NCI-H345 (cell line): ENCODE data around the gene BCORL1.

Experiments
- DNase-seq: peaks from one replicate; lab custom pipeline; 2025; lab: John Stamatoyannopoulos, UW

The BCORL1 gene

DNA sequence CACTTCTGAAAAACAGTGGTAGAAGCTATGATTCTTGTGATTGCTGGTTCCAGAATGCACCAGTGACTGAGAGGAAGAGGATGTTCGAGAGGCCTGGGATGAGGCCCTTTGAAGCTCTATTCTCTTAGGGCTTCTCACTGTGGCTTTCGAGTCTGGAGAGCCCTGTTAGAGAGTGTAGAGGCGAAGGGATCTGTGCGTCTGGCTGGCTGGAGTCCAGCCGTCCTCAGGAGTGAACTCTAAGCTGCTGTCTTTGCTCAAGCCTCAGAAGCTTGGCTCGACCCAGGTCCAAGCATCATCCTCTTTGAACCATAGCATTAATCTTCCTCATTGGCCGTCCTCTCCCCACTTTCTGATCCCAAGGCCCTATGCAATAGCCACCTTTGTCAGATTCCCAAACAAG lies 76.2 kb downstream of the BCORL1 start:
- DNase-seq = no peak

DNA sequence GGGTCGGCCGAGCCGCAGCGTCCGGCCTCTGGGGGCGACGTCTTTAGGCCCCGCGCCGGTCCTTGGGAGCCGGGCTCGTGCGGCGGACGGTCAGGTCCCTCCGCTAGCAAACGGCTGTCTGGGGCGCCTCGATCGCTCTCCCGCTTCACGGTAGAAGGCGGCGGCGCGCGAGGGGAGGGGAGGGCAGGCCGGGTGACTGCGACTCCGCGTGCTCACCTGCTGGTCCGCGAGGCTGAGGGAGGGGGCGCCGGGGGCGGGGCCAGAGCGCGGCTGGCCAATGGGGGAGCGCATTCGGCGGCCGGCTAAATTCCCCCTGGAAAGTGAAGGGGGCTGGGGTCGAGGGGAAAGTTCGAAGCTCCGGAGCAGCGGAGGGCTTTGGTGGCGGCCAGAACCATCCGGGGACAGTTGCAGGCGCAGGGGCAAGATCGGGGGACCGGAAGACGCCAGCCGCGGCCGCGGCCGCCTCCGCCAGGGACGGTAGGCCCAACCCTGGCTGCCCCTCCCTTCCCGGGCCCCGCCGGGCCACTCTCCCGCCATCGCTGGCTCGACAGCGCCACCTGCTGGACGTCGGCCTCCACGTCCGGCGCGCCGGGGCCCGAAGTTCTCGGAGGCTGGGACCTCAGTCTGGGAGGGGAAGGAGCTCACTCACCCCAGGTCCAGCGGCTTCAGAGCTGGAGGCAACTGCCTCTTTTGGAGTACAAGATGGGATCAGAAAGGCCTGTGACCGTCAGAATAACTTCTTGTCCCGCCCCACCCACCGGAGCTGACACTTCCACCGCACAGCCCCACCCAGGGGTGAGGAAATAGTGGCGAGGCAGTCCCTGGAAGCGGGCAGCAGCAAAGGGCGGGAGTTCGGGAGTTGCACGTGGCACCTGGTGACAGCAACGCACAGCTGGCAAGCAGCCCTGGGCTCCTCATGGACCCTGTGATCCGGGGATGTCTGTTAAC lies 78.0 kb downstream of the BCORL1 start:
- peak; percentile 68 for DNase-seq

DNA sequence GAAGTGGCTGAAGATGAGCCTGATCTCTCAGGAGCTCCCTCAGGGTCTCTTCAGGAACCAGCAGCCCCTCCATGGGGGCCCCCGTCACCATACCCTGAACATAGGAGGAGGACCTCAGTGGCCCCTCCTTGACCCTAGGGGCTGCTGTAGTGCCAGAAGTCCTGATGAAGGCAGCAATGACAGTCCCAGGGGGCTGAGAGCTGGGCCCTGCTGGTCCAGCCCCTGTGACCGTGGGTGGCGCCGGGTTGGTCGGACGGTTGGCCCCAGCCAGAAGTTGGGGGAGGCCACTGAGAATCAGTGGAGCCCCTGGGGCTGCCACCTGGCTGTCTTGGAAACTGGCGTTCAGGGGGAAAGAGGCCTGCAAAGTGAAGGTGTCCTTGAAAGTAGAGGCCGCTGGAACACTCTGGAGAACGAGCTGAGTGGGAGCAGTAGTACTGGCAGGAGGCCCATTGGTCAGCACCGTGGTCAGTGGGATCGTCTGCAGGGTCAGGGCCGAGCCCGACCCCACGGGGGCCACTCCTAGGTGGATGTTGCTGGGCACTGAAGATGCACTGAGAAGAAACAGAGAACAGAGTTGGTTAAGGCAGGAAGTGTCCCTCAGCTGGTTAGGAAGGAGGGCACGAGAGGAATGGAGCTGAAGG lies 84.7 kb downstream of the BCORL1 start:
- no peak for DNase-seq

DNA sequence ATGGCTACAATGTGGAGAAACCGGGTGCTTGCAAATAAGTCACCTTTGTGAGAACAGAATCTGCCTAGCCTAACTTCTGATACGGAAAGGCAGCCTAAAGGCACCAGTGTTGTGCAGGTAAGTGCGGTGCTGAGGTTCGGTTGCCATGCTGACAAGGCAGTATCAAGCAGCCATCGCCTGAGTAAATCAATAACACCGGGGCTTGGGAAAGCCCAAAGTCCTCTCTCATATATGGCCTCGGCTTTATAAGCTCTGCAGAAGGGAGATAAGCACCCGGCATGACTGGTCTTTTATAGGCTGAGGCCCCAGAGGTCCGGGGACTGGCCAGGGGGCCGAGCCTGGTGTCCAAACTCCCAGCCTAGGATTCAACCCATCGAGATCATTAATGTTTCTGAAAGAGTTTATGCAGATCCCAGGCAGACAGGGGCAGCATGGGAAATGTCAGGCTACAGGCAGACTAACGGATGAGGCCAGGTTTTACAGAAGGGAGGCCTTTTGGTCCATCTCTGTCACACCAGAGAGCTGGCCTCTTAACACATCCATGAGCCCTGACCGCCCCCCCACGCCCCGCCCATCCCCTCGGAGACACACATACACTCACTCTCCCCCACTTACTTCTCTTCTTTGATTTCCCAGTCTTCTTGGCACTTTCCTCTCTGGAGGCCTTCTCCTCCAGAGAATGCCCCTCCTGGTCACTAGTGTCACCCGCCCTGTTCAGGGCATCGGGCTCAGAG lies 89.3 kb downstream of the BCORL1 start:
- DNase-seq = no peak

DNA sequence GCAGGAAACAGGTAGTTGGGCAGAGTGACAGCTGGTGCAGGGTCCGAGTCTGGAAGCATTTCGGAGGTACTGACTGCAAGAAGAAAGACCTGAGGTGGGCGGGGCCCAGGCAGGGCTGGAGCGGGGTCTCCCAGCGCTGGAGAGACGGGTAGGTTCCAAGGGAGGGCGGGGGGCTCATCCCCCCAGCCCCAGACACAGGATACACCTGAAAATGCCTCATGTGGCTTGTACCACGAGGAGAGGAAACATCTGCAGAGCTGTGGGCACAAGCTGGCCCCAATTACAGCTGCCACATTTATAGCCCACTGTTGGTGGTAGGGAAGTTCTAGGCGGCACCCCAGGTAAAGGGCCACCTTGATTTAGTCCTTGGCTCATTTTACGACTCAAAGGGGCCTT lies 89.9 kb downstream of the BCORL1 start:
- no peak for DNase-seq

DNA sequence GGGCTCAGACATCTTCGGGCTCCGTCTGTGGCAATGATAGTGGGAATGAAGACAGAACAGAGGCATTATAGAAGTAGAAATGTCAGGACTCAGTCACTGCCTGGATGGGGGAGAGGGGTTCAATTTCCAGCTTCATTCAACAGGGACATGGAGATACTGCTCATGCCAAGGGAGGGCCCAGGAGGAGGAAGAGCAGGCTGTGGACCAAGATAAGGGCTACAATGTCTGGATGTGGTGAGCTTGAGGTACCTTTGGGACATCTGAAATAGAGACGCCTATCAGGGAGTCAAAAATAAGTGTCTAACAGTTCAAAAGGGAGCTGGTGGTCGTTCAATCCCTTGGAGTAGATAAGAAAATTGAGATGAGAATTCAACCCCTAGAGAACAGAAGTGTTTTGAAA lies 93.3 kb downstream of the BCORL1 start:
- no peak for DNase-seq

DNA sequence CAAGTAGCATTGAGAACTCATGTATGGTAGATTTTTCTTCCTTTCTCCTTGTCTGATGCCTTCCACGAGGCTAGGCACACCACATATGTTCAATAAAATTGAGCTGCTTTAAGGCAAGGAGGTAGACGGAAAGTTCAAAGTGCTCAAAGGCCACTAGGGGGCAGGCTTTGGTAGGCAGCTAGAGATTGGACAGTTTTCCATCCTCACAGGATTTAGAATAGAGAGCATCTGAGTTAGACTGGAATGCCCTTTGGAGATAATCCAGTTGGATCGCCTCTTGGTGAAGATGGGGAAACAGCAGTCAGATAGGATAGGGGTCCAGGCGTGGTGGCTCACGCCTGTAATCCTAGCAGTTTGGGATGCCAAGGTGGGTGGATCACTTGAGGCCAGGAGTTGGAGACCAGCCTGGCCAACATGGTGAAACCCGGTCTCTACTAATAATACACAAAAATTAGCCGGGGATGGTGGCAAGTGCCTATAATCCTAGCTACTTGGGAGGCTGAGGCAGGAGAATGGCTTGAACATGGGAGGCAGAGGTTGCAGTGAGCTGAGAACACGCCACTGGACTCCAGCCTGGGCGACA lies 97.5 kb downstream of the BCORL1 start:
- DNase-seq = peak; percentile 67

DNA sequence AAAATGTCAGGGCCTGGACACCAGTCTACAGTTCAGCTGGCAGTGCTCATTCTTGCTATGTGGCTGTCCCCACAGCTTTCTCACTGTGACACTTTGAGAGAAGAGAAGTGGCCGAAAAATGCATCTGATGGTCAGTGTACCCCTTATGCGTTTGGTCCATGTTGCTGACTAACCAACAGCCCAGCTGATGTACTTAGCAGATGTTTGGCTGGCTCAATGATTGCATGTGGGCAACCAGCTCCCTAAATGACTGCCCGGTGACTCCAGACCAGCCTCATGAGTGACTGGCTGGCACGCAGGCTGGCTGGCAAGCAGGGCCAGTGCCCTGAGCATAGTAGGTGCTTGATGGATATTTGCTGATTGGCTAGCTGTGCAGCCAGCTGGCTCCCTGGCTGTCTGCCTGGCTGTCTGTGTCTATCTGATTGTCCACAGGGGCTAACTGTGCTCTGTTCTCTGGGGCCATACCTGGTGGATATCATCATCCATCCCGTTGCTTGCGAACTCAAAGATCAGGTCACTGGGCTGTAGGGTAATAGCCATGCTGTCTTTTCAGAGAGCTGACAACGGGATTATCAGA lies 98.4 kb downstream of the BCORL1 start:
- DNase-seq = no peak

DNA sequence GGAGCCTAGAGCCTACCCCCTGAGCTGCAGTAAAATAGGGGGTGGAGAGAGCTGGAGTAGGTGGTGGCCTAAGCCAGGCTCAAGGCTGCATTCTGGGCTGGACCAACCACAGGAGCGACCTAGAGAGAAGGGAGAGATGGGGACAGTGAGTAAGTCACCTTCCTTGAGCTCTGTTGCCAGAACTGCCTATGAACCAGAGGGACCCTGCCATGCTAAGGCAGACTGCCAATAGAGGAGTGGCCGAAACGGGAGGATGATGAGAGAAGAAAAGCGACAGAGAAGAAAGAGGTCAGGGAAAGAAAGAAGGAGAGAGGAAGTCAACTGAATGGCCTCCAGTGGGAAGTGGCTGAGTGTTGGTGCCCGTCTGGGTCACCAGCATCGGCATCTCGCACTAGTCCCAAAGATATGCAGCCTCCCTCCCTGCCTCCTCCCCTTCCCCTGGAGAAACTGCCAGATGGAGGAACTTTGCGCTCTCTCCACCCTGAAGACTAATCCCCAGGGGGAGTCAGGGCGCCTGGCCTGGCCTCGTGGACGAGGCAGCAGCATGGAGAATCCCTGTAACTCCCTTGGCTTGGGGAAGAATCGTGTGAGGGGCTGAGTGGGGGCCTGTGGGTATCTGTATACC lies 99.1 kb downstream of the BCORL1 start:
- no peak for DNase-seq

DNA sequence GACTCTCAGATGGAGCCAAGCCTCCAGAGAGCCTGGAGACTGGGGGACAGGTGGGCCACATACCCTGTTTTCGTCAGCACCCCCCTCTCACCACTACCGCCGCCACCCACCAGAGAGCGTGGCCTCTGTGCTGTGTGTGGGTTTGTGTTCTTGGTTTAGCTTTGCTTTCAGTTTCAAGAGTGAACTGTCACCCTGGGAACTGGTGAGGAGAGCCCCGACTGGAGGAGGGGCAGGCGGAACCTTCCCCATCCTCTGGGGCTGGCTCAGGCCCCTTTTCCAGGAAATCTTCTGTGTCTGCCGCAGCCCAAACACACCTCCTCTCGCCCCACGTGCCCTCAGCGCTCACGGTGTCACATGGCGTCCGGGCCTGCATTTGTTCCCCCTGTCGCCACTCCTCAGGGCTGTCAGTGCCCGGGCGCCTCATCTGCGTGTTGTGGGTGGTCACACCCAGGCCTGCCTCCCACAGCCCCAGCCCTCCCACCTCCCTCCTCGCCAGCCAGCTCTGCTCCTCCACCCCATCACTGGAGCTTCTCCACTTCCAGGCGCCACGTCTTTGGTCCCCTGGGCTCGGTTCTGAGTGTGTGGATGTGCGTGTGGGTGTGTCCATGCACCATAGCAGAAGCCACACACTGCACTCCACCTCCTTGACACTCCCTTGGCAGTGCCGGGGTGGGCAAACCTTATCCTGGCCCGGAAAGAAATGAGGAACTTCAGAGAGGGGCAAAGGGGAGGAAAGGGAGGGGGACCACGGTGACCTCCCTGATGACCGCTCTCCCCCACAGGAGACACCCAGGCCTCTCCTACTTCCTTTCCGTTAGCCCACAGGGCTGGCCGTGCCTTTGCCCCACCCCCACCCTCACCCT lies 100.0 kb downstream of the BCORL1 start:
- DNase-seq = no peak

DNA sequence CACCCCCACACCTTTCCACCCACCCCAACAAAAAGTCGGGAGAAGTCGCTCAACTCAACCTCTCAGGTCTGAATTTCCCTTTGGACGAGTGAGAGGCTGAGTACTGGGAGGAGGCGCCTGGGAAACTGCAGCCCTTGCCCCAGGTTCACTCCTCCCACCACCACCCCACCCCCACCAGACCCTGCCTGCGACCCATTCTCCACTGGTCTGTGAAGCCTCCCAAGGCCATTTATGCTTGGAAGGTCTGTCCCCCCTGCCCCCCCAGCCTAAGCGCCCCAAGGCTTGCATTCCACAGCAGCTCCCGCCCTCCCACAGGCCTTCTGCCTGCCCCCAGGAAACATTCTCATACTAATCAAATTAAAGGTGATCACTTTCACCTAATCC lies 100.7 kb downstream of the BCORL1 start:
- no peak for DNase-seq

DNA sequence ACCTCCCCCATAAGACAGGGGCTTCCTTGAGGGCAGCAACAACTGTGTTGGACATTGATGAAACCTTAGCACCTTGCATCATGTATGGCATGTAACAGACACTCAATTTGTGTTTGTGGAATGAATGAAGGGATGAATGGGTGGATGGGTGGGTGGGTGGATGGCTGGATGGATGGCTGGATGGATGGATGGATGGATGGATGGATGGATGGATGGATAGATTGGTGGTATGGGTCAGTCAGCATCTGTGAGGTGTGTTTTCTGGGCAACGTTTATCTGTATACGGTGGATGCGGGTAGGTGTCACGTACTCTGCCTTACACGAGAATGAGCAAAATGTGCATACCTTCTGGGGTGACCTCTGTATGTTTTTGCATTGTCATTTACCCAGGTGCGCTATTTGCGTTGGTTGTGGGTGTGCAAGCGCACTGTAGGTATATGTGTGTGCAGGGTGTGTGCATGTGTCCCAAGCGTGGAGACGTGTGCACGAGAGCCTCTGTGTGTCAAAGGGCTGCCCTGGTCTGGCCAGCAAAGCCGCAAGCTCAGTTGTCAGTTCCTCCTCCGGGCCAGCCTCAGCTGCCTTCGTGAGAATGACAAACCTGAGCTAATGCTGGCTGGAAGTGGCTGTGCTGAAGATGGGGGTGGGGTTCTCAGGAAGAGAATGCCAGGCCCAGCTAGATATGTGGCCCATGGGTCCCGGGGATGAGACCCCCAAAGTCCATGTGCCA lies 101.4 kb downstream of the BCORL1 start:
- no peak for DNase-seq

DNA sequence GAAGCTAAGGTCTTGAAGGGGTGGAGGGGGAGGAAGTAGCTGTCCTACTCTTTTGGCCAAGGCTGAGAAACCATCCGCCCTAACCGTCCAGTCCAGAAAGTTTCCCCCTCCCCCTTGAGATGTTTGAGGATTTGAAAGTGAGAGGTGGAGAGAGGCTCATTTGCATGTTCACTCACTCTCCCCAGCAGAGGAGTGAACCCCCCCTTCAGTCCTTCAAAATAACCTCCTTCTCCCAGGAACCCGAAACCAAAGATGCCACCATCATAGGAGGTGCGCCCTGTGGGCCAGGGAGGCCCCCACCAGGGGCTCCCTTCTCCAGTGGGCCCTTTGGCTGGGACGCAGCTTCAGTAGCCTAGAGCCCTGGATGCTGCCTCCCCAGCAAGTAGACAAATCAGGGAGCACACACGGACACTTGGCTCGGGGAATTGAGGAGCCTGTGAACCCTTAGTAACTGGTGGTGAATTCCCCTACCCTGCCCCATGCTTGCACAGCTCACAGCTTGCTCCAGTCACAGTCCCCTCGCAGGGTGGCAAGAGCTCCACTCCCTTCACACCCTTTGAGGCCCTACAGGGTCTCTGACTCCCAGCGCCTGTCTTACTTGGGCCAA lies 102.3 kb downstream of the BCORL1 start:
- no peak for DNase-seq

DNA sequence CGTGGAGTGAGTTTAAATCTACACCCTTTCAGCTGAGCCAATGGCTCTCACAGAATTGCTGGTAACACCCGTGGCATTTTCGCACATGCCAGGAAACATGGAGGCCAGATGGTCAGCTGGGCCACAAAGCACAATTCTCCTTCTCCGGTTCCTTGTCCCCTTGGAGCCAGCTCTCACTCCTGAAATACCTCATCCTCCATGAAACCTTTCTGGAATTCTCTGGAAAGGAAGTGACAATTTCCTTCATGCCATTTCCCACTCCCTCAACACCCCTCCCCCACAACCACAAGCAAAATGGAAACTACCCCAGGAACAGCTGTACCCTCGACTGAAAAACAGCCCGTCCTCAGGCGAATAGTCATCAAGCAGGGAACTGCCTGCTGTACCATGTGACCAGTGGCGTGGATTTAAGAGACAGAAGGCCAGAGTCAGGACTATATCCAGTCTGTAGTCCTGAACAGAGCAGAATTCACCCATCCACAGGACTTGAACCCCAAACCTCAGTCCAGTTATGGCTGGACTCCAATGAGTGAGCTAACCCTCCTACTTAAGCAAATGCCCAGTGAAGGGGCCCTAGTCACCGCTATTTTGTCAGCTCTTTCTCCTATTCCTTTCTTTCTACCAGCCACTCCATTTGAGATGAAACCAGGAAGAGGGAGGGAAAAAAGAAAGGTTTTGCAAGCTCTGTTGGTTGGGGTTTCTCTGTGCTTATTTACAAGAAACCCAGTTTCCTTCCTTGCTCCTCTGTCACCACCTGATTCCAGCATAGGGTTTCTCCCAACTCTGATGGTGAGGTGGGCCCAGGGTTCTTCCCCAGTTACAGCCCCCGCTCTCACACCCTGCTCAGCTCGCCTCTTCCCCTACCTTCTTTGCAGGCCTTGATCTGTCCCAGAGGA lies 103.4 kb downstream of the BCORL1 start:
- DNase-seq = no peak

DNA sequence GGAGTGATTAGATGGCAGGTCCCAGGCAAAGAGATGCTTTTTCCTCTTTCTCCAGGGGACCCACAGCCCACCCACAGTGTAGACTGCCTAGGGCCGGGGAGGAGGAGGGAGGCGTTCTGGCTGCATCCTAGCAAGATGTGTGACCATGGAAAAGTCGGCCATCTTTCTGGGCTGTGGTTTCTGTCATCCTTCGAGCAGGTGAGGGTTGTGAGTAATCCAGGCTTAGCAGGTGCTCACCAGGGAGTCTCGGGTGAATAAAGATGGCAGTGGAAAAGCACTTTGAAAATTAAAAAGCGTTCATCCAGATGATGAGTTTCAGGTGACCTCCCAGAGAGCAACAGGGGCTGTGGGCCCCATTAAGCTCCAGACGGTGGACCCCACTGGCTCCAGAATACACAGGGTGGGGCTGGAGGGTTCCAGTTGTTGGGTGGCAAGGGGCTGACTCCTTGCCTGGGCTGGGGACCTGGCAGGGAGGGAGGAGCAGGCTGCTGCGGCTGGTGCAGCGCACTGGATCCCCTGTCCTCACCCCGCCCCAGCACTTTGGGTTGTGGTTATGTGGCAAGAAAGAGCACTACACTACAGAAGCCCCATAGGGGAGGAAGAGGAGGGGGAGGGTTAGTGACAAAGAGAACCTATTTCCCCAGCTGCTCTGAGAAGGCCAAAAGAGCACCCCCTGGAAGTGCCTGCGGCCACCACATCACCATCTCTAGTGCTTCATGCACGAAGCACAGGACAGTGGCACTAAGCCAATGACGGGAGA lies 104.2 kb downstream of the BCORL1 start:
- no peak for DNase-seq

DNA sequence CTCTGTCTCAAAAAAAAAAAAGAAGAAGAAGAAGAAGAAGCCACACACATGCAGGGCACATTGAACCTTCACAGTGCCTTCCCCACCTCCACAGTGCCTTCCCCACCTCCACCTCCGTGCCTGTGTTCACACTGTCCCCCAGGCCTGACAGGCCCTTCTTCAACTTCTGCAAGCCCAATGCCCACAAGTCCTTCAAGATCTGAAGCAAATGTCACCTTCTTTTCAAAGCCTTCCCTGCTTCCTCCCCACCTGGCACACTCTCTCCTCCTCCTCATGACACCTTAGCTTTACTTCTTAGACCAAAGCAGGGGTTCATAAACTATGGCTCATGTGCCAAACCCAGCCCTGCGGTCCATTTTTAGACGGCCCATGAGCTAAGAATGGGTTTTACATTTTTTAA lies 107.9 kb downstream of the BCORL1 start:
- DNase-seq = no peak

DNA sequence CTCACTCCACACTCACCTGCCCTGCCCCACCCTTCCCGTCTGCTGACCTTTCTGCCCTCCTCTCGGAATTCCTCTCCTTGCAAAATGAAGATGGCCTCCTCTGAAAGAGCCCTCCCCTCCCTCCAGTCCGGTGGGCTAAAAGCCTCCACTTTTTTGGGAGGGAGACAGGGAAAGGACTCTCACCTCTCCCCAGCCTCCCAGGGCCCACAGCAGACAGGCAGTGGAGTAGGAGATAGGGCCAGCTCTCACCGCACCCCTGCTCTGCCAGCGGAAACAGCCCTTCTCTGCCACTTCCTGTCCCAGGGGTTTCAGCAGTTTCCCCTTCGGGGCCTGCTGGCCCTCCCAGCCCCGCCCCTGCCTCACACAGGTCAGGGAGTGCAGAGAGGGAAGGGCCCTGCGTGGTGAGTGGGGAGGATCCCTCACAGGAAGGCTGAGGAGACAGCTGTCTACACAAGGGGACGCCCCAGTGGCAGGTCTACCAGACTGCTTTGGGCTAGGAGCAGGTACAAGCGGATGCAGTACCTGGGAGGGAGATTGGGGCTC lies 109.6 kb downstream of the BCORL1 start:
- DNase-seq = no peak
